Endometrium (tissue), 2 donors: ENCODE results near the gene CCDC92B.

Experiments
- FAIRE-seq: peaks from 2 replicates; lab custom pipeline; 2012; peaks lifted over from hg19 to GRCh38; lab: Jason Lieb, UNC
- donor health status: control.
- donor health status: control.

Gene CCDC92B

DNA sequence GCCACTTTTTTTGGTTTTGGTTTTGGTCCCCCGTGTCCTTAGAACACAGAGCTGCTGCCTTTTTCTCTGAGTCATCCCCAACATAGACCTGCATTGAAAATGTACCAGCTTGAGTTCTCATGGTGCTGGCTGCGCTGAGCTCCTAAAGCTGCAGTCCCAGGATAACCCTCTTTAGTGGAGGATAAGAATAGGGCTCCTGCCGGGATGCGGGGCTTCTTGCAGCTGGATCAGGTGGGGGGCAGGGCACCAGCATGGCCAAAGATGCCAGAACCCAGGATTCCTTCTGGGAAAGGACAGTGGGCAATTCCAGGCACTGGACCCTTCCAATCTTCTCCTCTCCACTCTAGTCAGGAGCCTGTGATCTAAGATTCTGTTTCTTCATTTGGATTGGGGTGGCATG lies 29.6 kb downstream of the CCDC92B start:
- FAIRE-seq, result no peak

DNA sequence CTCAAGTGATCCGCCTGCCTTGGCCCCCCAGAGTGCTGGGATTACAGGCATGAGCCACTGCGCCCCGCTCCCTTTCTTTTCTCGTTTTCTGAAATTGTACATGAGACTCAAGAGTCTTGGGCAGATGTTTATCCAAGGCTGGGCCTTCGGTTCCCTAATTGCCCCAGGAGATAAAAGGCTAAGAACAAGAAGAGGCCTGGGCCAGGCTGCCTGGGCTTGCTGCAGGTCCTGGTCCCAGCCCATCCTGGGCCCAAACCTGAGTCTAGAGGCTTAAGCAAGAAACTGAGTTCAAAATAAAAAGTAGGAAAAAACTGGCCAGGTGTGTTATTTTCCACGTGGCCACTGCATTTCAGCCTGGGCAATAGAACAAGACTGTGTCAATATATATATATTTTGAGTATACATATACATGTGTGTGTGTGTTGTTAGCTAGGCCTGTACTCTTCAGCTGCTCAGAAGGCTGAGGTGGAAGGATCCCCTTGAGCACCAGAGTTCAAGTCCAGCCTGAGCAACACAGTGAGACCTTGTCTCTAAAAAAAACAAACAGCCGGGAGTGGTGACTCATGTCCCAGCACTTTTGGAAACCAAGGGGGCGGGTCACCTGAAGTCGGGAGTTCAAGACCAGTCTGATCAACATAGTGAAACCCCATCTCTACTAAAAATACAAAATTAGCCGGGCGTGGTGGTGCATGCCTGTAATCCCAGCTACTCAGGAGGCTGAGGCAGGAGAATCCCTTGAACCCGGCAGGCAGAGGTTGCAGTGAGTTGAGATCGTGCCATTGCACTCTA lies 31.1 kb downstream of the CCDC92B start:
- FAIRE-seq, result no peak

GRCh38 chr17:2716649-2717048 lies 32.8 kb downstream of the CCDC92B start:
- FAIRE-seq, result no peak

- FAIRE-seq, result no peak
Observed at GRCh38 chr17:2713881-2714280, 35.6 kb downstream of the CCDC92B start.

DNA sequence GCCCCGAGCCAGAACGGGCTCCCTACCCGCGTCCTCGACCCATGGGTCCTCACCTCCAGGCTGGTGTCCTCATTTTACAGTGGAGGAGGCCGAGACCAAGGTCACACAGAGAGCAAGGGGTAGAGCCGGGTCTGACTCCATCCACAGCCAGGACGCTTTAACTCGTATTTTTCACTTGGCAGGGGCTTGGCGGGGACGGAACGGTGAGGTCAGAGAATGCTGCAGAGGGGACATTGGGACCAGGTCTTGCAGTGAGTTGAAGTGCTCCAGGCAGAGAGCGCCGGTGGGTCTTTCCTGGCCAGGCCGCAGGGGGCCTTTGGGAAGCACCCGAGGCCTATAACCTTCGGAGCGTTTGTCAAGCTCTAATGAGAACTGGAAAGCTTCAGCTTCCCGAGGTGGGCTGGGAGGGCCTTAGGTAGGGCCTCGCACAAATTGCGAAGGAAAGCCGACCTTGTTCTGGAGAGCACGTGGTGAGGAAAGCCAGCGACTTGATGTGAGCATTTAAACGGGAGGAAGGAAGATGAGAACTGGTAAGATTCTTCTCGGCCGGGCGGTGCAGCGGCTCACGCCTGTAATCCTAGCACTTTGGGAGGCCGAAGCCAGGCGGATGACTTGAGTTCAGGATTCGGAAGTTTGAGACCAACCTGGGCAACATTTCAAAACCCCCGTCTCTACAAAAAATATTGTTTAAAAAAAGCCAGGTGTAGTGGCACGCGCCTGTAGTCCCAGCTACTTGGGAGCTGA lies 37.0 kb downstream of the CCDC92B start:
- FAIRE-seq, result no peak

DNA sequence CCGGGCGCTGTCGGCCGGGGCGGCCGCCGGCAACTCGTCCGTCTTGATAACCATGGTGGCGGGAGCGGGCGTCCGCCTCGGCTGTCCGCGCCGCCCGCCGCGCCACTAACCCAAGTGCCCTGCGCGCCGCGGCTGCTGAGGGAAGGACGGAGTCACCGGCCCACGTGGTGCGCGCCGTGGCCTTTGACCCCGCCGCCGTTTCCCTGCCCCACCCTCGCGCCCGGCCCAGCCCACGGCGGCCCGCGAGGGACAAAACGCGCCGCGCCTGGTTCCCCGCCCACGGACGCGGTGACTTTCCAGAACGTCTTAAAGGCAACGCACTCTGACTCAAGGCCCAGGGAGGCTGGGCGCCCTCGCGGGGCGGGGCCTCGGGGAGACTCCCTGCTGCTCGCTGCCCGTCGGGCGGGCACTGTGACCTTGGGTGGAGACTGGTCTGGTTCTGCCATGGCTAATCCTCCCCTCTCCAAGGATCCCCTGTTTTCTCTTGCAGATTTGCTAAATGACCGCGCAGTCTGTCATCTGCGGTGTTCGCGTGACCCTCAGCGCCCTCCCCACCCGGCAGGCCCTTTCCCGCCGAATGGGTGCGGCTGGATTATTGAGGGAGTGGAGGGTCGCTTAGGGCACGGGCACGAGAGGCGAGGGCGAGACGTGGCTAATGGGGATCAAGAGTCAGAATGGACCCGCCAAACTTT lies 37.7 kb downstream of the CCDC92B start, which contains the start of gene CLUH:
CLUH (minus strand) TSS at position 157 of the 692 bp plus-strand sequence; CDS start at position 54, 103 bp downstream.
- FAIRE-seq, result no peak

DNA sequence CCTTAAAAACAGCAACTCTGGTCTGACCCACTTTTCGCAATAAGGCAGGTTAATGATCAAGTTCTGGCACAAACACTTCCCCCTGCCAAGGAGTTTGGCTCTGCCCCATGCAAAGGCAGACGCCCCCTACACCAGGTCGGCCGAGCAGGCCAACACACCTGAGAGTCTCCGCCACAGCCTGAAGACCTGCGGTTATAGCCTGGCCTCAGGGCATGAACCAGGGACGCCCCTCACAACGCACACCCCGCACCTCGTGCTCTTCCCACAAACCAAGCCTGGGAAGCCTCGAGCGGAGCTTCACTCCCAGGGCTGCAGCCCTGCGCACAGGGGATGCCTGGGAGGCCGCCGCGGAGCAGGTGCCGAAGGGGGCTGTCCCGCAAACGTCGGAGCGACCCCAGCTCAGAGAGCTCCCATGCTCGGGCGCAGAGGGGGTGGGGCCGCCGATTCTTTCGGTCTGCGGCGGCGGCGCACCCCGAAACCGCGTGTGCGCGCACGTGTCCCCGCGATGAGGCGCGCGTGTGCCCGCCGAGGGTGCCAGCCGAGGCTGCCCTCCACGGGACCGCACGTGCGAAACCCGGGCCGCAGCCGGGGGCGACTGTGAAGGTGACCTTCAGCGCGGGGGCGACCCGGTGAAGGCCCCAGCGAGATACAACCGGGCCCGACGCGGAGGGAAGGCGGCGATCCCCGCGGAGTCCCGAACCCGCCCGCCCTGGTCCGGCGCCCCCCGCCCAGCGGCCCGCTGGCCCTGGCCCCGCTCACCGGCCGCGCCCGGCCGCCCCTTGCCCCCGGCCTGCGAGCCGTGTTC lies 38.4 kb downstream of the CCDC92B start:
- FAIRE-seq, result no peak

DNA sequence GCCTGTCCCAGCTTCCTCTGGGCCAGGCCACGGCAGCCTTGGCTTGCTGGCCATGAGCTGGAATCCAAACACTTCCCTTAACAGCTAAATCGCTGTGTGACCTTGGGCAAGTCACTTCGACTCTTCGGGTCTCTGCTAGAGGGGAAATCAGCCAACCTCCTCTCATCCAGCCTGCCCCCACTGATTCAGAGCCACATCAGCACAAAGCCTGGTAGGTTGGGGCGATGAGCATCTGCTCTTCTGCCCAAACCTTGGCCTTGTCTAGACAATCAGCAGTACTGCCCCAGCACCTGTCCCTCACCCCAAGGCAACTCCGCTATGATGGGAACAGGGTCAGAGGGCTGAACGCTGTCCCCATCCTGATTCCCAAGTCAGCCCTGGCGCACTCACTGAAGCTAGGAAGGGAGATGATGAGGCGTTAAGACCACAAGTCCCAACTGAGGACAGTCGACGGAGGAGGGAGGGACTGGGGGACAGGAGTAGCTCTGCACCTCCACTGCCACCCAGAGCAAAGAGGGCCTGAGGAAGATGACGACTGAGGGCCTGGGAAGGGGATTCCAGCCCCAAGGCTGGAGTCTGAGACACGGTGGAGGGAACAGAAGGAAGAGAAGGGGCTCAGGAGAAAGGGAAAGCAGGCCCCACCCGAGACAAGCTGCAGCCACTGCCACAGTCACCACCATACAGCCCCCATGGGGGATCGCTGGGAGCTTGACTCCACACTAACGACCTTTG lies 39.2 kb downstream of the CCDC92B start:
- FAIRE-seq, result no peak

DNA sequence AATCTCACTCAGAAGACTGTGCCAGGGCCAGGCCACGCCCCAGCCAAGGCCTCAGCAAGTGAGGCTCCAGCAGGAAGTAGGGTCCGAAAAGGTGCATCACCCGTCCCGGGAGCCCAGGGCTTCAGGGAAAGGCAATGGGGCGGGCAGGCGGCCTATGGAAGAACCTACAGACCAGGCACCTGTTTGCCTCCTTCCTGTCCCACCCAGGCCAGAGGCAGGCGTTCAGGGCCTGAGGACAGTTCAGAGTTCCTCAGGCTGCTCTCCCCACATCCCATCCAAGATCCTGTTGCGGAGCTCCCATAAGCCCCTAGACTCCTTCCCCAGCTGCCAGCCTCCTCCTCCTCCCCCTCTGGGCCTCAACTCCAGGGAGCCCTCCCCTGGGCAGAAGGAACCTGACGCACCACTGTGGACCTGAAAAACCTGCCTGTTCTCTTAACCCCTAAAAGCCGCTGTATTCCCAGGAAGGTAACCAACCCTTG lies 40.2 kb downstream of the CCDC92B start:
- FAIRE-seq, result no peak

- no peak for FAIRE-seq
Observed at GRCh38 chr17:2708585-2709182, 40.8 kb downstream of the CCDC92B start.

DNA sequence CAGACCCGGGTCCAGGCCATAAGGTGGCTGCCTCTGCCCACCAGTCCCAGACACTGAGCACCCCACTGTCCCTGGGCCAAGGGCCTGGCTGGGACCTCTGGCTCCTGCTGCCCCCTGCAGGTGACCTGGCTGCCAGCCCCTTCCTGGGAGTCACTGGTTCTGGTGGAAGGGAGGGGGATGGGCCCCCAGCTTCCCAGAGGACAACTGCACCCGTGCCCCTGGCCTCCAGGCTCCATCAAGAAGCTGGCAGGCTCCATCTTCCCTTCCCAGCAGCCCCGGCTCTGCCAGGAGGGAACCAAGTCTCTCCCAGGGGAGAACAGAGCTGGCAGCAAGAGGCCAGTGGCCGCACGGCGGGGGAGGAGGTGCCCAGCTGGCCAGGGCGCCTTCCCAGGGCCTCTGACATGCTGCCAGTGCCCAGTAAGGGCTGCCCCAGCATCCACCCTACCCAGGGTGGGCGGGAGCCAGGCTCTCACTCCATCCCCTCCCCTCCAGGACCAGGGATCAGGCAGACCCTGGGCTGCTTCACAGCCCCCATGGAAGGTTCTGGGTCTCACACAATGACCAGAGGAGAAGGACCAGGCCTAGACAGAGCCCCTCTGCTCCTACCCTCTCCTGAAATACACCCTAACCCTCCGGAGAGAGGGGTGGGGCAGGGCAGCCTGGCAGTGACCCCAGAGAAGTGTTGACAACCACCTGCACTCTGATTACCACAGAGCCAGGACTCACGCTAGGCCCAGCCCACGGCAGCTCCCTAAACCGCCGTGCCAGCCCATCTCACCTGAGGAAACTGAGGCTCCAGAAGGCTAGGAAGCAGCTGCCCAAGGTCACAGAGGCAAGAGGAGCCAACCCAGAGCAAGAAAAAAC lies 41.5 kb downstream of the CCDC92B start:
- no peak for FAIRE-seq

DNA sequence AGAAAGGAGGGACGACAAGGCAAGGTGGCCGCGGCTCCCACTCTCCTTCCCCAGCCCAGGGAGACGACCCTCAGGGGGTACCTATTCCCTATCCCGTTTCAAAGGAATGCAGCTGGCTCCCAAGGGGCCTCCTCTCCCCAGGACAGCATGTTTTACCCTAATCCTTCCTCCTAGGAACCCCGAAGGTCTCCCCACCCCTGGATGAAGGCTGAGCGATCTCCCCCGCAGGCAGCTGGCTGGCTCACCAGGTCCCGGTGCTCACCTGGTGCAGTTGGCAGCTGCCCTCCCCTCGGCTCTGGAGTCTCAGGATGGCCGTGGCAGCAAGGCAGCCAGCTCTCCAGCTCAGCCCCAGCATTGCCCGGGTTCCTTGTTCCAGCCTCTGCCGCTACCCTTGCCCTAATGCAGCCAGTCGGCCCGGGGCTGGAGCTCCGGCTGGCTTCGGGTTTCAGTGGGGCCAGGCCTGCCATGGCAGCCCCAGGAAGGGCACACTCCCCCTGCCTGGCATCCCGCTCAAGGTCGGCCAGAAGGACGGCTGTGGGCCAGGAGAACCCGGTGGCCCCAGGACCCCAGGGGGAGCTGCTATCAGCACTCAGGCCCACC lies 42.4 kb downstream of the CCDC92B start:
- no peak for FAIRE-seq

DNA sequence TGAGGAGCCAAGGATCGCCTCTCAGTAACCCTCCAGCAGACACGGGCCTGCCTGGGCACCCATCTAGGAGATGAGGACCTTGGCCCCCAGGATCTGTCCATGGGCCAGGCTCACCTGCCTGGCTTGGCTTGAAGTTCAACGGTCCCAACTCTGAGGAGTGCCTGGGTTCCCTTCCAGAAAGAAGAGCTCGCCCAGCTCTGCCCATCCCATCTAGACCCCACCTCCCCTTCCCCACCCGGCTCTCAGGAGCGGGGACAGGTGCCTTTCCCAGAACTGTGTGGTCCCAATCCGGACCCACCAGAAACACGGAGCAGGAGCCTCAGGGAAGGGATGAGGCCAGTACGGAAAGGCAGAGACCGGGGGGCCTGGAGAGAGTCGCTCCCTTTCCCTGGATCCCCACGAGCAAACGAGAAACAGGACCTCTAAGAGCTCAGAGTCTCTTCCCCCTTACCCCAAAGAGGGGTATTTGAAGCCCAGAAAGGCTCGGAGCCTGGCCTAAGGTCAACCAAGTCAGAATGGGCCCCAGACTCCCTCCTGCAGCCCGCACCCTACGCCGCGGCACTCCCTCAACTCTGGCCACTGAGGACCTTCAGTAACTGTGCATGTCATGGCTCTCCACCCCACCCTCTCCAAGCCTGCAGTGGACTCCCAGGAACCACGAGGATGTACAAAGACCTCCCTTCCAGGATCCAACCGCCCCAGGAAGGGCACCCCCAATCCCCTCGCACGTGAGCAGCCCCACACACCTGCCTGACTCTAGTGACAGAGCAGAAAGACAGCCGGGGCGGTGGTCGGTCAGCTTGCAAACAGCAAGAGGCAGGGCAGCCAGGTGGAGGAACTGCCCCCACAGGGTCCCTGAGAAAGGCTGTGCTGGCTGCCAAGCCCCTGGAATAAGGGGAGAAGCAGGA lies 43.3 kb downstream of the CCDC92B start:
- FAIRE-seq, result no peak

- FAIRE-seq, result no peak
Observed at GRCh38 chr17:2705263-2705662, 44.2 kb downstream of the CCDC92B start.

DNA sequence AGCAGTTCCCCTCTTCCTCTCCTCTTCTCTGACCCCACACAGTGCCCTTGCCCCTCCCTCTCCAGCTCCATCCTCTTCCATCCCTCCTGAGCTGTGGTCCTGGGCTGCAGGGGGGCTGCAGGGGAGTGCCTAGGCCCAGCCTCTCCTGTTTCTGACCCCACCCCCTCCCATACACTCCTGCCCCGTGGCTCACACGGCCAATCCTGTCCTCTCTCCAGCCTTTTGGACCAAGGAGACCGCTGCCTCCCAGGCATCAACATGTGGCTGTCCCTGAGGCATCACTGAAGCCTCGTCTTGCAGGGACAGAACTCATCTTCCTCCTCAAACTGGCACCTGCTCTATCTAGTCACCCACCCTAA lies 44.6 kb downstream of the CCDC92B start:
- FAIRE-seq, result no peak

DNA sequence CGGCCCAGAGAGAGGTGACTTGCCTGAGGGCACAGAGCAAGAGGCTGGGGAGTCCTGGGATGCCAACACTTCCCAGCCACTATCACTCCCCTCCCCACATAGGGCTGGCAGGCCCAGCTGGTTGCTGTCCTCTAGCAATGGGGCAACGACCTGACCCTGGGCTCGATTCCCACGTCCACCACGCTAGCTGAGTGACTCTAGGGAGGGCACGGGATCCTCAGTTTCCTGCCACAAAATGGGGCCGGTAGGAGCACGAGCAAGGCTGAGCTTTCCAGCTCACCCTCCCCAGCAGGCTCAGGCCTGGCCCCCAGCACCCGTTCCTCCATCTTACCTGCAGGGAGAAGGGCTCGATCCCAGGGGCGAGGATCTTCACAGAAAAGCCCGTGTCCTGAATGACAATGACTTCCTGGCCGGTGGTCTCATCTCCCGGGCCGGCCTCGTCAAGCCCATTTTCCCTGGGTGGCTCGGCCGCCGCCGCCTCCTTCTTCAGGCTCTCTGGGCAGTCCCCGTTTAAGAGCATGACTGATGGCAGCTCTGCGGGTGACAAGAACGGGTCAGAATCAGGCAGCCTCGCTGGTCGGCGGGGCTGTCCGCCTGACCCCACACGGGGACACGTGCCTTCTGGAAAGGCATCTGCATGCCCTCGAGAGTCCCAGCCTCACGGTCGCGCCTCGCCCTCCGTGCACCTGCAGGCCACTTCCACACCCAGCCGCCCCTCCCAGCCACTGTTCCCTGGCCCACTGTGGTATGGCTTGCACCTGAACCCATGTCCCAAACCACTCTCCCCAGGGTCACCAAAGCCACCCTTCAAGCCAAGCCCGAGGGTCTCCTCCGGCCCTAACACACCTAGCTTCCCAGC lies 45.2 kb downstream of the CCDC92B start:
- FAIRE-seq, result no peak

GRCh38 chr17:2703606-2704005 lies 45.8 kb downstream of the CCDC92B start:
- no peak for FAIRE-seq
